GM19397 (cell line): ENCODE results near the gene HTR1D.
"Not testable (repeated sequence)": the region's sequence is repeated elsewhere in the genome, so short reads cannot be mapped to it uniquely, and the experiment has no call there.

ENCODE experiments used
- ATAC-seq: cut with Tn5 transposase; IDR thresholded peaks from one replicate; pipeline ENCODE4 v1.9.1; 2021; ENCODE audit warnings: mild to moderate bottlenecking, moderate library complexity; ENCODE audit not compliant: unreplicated experiment

HTR1D gene, protein sequence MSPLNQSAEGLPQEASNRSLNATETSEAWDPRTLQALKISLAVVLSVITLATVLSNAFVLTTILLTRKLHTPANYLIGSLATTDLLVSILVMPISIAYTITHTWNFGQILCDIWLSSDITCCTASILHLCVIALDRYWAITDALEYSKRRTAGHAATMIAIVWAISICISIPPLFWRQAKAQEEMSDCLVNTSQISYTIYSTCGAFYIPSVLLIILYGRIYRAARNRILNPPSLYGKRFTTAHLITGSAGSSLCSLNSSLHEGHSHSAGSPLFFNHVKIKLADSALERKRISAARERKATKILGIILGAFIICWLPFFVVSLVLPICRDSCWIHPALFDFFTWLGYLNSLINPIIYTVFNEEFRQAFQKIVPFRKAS

DNA sequence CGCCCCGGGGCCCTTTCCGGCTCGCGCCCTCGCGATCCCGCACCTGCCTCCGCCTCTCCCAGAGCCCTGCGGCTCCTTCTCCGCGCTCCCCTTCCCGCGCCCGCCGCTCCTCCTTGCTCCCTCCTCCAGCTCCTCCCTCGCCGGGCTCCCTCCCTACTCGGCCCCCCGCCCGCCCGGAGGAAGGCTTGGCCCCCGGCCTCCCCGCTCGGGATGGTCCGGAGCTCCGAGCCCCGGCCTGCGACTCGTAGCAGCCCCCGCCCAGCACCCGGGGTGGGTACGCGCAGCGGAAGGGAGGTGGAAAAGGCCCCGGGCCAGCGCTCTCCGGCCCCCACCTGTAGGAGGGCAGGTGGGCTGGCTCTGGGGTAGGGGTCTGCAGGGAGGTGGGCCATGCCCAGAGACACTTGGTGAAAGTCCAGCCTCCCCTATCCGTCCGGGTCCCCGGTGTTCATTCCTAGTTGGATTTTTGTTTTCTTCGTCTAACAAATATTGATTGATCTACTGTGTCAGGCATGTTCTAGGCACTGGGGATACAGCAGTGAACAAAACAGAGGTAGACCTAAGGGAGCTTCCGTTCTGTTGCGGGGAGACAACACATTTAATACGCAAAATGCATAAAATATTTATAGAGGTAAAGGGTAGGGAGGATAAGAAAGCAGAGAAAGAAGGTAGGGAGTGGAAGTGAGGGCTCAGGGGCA lies at the start of gene HTR1D:
Gene HTR1D (minus strand): TSS at position 82 of the 695 bp plus-strand sequence. CDS start 23,283 bp downstream, outside the sequence.
- no peak for ATAC-seq

DNA sequence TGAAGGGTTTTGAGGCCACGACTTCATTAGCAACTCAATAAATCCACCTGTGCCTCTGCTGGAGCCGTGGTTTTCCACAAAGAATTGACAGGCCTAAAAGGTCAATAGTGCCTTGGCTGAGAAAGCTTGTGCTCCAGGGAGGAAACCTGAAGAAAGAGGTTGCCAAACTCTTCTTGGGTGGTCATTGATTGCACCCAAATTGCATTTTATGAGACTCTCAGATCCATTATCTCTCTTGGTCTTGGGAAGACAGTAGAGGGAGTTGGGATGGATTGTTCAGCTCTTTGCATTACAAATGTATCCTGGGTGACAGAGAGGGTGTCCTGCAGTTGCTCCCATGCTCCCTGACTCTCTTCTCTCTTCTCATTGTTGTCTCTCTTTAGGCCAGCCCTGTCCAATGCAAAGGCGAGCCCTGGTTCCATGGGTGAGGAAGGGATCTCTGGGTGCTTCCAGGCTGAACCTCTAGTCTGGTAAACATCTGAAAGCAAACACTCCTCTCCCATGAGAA lies 46.1 kb upstream of the HTR1D start:
- ATAC-seq, result no peak

DNA sequence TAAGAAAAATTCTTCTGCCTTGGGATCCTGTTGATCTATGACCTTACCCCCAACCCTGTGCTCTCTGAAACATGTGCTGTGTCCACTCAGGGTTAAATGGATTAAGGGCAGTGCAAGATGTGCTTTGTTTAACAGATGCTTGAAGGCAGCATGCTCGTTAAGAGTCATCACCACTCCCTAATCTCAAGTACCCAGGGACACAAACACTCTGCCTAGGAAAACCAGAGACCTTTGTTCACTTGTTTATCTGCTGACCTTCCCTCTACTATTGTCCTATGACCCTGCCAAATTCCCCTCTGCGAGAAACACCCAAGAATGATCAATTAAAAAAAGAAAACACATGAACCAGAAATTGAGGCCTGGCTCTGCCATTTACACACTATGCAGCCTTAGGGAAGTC lies 40.8 kb upstream of the HTR1D start:
- not testable (repeated sequence) for ATAC-seq

DNA sequence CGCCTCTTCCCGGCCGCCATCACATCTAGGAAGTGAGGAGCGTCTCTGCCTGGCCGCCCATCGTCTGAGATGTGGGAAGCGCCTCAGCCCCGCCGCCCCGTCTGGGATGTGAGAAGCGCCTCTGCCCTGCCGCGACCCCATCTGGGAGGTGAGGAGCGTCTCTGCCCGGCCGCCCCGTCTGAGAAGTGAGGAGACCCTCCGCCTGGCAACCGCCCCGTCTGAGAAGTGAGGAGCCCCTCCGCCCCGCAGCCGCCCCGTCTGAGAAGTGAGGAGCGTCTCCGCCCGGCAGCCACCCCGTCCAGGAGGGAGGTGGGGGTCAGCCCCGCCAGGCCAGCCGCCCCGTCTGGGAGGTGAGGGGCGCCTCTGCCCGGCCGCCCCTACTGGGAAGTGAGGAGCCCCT lies 40.1 kb upstream of the HTR1D start:
- not testable (repeated sequence) for ATAC-seq

DNA sequence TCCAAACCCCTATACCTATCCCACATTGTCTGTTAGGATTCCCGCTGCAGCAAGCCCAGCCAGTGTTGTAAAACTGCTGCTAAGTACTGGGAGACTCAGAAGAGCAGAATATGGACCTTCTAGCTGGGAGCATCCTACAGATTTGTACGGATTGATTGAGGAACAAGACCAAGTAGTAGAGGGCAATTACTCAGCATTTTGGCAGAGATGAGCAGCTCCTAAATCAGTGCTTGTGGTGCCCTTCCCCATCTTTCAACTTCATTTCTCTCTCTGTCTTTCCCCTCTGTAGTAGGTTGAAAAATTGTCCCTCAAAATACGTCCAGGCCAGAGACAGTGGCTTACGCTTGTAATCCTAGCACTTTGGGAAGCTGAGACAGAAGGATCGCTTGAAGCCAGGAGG lies 37.3 kb upstream of the HTR1D start:
- ATAC-seq, result no peak

DNA sequence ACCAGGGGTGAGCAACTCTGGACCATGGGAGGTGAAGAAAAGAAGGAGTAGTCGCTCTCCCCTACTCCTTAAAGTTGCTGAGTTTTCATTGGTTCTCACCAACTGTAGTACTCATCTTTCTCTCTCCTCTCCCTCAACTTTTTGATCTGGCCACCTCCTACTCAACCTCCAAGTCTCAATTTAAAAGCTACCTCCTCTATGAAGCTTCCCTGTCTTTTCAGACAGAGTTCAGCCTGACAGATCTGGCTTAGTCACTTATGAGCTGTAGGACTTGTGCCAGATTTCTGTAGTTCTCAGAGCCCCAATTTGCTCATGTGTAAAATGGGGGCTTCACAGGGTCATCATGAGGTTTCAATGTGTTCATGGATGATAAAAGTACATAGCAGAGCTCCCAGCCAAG lies 34.5 kb upstream of the HTR1D start:
- no peak for ATAC-seq

DNA sequence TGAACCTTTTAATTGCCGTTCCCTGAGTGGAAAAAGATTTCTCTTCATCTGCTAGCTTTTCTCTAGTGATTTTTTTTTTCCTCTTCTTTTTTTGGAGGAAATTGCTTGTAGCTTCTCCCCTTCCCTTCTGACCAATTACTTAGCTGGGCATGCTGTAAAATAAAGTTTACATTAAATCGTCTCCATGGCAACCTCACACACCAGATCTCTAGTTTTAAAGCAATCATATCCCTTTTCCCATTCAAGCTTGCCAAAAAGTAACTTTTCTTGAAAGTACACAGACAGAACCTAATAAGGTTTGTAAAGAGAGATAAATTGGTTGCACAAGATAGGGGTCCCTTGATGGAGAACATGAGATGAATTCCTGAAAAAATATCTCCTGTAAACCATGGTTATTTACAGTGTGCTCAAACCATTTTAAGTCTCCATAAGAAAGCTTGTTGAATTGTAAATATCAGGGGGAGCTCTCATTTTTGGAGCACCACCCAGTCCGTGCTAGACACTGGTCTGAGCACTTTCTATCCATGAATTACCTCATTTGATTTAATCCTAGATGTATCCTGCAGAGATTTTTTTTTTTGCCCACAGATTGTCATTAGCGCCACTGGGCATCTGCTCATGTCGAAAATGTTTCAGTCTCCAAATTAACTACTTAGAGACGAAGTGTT lies 32.6 kb upstream of the HTR1D start:
- ATAC-seq, result no peak

DNA sequence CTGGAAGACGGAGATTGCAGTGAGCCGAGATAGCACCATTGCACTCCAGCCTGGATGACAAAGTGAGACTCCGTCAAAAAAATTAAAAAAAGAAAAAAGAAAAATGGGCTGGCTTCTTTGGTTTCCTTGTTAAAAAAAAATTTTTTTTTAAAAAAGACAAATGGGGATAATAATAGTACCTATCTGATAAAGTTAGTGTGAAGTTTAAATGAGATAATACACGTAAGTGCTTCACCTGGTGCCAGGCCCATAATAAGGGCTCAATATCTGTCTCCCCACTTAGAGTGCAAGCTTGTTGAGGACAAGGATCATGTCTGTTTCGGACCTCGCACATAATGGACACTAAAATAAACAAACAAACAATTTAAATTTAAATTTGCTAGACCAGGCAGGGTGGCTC lies 30.0 kb upstream of the HTR1D start:
- ATAC-seq, result no peak

DNA sequence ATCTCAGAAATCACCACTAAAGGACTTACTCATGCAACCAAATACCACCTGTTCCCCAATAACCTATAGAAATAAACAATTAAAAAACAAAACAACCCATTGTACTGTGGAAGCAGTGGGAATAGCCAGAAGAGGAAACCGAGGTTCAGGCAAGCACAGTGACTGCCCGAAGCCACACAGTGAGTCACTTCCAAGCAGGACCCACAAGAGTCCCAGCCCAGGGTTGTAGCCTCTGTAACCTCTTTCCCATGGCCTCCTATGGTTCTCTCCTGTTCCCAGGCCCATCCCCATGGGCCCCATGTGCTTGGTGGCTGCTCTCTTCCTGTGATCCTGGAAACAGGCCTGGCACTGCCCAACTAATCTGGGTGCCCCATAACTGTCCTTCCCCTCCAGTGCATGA lies 29.0 kb upstream of the HTR1D start:
- ATAC-seq, result no peak

DNA sequence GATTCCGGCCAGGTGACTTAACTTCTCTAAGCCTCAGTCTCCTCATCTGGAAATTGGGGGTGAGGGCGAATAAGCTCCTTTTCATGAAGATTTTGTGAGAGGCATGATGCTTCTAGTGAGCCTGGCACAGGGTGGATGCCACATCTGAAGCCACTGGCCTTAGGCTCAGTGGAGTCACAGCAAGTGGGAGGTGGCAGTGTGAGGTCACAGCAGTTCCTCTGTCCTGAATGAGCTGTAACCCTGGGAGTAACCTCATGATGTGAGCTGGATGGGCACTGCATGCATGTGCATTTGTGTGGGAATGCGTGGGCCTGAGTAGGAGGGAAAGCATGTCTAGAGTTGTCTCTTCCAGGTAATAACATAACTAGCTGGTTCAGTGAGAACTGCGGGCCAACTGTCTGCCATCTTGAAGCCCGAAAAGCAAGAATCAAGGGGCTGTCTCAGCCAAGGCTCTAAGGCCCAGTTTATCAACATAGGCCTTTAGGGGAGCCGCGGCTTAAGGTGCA lies 27.0 kb upstream of the HTR1D start:
- ATAC-seq, result no peak

DNA sequence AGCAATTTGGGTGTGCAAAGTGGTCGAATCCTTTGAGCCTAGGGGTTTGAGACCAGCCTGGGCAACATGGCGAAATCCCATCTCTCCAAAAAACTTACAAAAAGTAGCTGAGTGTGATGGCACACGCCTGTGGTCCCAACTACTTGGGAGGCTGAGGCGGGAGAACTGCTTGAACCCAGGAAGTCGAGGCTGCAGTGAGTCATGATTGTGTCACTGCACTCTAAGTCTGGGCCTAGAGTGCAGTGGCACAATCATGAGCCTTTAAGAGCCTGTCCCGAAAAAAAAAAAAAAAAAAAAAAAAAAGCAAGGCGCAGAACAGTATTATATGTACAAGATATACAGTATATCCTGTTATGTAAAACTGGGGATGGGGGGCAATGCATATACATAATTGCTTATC lies 25.1 kb upstream of the HTR1D start:
- no peak for ATAC-seq

DNA sequence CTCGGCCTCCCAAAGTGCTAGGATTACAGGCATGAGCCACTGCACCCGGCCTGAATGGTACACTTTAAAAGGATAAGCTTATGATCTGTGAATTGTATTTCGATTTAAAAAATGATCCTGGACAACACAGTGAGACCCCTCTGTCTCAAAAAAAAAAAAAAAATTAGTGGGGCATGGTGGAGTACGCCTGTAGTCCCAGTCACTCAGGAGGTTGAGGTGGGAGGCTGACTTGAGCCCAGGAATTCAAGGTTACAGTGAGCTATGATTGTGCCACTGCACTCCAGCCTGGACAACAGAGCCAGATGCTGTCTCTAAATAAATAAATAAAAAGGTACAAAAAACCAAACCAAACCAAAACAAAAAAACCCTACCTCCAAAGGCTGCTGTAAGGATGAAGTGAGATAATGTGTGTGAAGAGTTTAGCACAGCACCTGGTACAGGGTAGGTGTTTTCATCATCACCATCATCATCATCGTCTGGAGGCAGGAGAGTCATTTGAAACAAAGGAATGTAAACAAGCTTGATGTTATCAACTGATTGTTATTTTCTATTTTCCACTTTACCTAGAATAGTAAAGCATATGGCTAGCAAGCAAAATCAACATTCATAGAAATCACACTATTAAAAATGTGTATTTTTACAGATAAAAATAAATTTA lies 22.5 kb upstream of the HTR1D start:
- no peak for ATAC-seq

DNA sequence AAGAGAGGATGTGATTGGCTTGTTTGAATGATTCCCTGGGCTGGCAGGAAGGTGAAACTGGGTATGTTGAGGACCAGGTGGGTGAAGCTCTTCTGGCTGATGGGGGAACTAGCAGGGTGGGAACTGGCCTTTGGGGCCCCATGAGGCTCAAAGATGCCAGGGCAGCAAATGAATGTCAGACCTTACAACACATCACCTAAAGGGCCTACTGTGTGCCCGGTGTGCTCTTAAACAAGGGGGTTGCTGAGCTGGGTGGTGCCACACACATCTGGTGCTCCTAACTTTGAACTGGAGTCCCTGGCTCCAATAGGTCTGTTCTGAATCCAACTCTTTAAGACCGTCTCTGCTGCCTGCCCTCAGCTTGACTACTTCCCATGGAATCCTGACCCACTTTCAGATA lies 21.3 kb upstream of the HTR1D start:
- no peak for ATAC-seq

DNA sequence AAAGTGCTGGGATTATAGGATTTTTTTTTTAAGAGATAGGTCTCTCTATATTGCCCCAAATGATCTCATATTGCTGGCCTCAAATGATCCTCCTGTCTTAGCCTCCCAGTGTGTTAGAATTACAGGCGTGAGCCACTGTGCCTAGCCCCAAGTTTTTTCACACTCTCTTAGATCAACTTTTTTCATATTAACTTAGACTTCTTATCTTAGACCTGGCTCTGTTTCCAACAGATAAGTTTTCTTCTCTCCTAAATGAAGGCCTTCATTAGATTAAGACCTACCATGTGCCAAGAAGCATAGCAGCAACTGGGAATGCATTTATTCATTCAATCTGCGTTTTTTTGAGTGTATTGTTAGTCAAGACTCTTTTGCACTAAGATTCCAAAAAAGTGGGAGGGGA lies 20.2 kb upstream of the HTR1D start:
- ATAC-seq, result no peak

DNA sequence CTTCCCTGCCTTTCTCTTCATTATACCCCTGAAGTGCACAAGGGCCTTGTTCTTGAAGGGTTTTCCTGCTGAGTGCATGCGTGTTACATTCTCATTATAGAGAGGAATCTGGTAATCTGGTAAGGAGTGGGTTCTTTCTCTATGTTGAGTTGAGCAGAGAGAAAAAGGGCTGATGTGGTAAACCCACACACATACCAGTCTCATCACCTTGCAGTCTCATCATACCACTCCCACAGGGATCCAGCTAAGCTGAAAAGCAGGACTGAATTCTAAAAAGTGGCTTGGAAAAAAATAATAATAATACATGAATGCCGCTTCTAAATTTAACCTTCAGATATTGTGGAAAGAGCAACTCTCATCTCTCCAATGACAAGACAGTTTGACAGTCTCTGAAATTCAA lies 10.5 kb upstream of the HTR1D start:
- no peak for ATAC-seq

DNA sequence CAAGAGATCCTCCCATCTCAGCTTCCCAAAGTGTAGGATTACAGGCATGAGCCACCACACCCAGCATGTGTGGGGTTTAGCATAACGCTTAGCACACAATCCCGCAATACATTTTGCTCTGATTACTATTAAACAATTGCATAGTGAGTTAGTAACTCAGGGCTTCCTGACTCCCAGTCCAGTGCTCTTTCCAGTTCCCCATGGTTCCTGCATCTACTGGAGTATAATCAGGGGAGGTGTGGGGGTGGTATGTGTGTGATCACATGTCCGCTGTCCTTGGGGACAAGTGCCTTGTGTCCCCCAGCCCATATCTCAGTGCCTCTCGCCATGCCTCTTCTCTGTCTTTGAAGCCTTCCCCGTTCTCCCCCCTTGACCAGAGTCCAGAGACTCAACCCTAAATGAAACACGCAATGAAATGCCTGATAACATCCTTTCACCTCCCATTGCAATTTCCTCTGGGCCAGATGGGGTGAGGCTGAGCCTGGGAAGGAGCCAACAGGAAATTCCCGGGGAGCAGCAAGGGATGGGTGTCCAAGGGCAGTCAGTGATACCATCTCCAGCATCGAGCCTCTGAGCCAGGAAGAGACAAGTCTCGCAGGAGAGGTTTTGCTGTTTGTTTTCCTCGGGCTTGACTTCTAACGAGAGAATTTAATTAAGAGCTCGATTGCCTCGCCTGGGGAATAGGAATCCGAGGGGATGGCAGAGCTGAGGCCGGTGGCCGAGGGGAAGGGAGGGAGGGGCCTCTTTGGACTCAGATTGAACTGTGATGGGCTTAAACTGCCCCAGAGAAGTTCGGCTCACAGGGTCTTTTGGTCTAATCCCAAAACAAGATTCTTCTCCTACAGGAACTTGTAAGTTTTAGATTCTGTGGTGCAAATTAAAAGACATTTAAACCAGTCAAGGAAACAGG lies 7.7 kb upstream of the HTR1D start:
- no peak for ATAC-seq

DNA sequence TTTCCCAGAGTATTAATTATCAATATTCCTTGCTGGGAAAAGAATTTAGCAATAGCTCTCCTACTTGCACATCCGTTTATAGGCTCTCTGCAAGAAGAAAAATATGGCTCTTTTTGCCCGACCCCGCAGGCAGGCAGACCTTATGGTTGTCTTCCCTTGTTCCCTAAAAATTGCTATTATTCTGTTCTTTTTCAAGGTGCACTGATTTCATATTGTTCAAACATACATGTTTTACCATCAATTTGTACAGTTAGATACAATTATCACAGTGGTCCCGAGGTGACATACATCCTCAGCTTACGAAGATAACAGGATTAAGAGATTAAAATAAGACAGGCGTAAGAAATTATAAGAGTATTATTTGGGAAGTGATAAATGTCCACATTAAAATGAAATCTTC lies 6.7 kb upstream of the HTR1D start:
- ATAC-seq, result not testable (repeated sequence)

DNA sequence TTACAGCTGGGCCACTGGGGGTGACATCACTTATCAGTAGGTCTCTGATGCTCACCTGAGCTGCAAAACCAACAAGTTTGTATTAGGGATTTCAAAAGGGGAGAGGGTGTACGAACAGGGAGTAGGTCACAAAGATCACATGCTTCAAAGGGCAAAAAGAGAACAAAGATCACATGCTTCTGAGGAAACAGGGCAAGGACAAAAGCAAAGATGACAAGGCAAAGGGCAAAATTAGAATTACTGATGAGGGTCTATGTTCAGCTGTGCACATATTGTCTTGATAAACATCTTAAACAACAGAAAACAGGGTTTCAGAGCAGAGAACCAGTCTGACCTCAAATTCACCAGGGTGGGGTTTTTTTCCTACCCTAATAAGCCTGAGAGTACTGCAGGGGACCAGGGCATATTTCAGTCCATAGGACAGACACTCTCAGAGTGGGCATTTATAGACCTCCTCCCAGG lies 6.2 kb upstream of the HTR1D start:
- ATAC-seq, result not testable (repeated sequence)

DNA sequence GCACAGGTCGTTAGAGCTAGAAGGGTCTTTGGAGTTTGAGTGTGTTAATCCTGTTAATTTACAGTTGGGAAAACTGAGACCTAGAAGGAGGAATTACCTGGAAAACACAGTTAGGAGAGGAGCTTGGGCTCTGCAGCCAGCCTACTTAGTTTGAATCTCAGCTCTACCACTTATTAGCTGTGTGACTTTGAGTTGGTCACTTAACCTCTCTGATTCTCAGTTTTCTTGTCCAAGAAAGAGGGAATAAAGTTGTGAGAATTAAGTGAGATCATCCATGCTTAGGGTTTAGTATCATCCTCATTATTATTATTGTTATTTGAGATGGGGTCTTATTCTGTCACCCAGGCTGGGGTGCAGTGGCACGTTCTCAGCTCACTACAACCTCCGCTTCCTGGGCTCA lies 5.4 kb upstream of the HTR1D start:
- ATAC-seq, result no peak

DNA sequence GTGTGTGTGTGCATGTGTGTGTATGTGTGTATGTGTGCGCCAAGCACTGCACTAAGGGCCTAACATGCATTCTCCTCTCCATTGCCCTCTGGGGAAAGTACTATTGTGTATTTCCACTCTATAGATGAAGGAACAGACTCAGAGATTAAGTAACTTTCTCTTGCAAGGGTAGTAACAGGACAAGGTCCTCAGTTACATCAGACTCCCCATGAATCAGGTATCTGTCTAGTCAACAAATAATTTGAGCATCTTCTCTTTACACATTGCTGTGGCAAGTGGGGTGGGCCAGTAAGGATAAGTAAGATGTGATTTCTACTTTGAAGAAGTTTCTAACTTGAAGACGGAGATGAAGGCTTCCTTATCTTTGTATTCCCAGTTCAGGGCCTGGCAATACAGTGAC lies 5.0 kb upstream of the HTR1D start:
- no peak for ATAC-seq
